C4-2B (cell line): ENCODE data around the gene ZNF772.

ENCODE experiments used
- CTCF ChIP-seq: fragments of 450-650 bp; conservative IDR thresholded peaks from 2 replicates; pipeline ENCODE4 v1.5.1; 2017; ENCODE audit warnings: mild to moderate bottlenecking
- ZFX ChIP-seq: fragments of 450-650 bp; IDR thresholded peaks from 2 replicates; pipeline ENCODE4 v1.6.1; 2017

DNA sequence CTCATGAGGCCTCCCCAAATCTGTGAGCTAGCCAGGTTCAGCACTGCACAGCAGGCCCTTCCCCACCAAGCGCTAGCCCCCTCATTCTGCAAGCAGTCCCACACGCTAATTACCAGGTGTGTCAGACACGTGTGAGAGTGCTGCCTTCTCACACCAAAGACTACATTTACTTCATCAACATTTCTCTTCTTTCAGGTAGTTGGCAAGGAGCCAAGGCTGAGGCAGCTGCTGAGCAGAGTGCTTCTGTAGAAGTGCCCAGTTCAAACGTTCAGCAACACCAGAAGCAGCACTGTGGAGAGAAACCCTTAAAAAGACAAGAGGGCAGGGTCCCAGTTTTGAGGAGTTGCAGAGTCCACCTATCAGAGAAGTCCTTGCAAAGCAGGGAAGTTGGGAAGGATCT, 28.8 kb upstream of the ZNF772 start:
- no peak for TF ChIP-seq CTCF
- TF ChIP-seq ZFX, result no peak
